IPS-18c (cell line): Measurements from ENCODE around the gene COG1.
A peak's percentile ranks its signal among the peaks of the same experiment; 100 is the strongest.

Experiments
- H3K4me3 ChIP-seq: 2 replicates; pipeline ENCODE4 v1.7.0; 2013; ENCODE audit warnings: low read depth, mild to moderate bottlenecking, low read length, moderate library complexity; ENCODE audit not compliant: insufficient read depth
- H3K9me3 ChIP-seq: one replicate; pipeline ENCODE4 v1.6.1; 2013; ENCODE audit warnings: mild to moderate bottlenecking, low read length, moderate library complexity; ENCODE audit not compliant: control insufficient read depth, insufficient read depth

Gene COG1

DNA sequence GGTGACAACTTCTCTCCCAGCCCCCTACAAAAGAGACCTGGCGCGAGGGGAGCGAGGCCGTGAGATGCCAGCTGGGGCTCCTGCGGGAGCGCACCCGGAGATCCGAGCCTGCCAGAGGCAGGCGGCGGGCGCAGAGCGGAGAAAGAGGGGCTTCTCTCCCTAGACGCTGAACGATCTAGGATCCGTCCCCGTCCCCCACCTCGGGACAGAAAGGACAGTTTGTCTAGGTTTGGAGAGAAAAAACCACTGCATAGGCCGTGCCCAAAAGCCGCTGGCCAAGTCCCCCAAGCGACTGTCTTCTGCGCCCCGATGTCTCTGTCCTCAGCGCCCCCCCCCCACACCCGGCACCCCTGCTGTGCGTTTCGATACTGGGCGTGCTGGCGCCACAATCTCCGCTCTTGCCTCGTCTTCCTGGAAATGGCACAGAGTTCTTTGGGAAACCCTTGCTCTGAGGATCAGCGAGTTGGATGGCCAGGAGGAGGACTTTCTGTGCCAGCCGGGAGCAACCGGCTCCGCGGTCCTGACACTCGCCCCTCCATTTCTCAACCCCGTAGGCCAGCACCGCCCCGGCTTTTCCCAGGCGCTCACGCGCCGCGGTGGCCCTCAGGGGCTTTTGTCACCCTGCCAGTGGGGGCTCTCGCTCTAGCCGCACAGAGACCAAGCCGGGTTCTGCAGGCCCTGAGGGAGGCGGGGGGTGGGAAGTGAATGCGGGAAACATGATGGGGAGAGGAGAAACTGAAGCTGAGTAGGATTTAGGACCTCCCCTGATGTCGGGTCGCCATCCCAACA, 27.0 kb upstream of the COG1 start:
- peak overlapping the region; percentile 64 for H3K4me3 ChIP-seq
- H3K9me3 ChIP-seq: peaks cover 4% of the 10 kb centered on the region

GRCh38 chr17:73166731-73167581, 25.9 kb upstream of the COG1 start:
- H3K9me3 ChIP-seq: peaks cover 4% of the 10 kb centered on the region
- H3K4me3 ChIP-seq: no peak overlapping the region

- Histone ChIP-seq H3K9me3 (peaks cover 4% of the 10 kb centered on the region), H3K4me3 (no peak overlapping the region)
Observed at GRCh38 chr17:73168667-73169066, 24.2 kb upstream of the COG1 start.

DNA sequence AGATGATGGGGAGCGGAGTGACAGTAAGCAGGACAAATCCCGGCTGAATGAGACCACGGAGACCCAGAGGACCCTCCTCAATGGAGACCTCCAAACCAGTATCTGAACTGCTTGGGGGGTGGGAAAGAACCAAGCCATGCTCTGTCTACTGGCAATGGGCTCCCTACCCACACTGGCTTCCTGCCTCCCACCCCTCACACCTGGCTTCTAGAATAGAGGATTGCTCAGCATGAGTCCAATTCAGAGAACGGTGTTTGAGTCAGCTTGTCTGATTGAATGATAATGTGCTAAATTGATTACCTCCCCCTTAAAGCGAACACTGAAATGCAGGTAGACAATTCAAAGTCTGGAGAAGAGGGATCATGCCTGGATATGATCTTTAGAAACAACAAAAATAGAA, 22.5 kb upstream of the COG1 start:
- Histone ChIP-seq H3K9me3 (peaks cover 4% of the 10 kb centered on the region), H3K4me3 (no peak overlapping the region)

- peaks cover 4% of the 10 kb centered on the region for H3K9me3 ChIP-seq
- no peak overlapping the region for H3K4me3 ChIP-seq
Observed at GRCh38 chr17:73172252-73172651, 20.6 kb upstream of the COG1 start.

GRCh38 chr17:73174126-73174525, 18.7 kb upstream of the COG1 start:
- peaks cover 4% of the 10 kb centered on the region for H3K9me3 ChIP-seq

DNA sequence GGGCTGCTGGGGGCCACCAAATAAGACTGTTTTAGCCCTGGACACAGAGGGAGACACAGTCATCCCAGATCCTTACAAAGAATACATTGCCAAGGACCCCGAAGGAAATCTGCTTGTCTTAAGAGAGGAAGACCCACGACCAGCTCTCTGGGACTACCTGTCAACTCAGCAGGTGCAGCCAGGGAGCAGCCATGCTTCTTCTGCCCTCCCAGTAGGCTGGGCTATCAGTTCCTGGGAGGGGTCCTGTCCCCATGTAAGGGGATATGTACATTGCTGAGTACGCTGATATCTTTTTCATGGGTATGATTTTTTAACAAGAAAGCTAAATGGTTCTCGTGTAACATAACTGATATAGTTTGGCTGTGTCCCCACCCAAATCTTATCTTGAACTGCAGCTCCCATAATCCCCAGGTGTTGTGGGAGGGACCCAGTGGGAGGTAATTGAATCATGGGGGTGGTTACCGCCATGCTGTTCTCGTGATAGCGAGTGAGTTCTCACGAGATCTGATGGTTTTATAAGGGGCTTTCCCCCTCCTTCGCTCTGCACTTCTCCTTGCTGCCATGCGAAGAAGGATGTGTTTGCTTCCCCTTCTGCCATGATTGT, 16.8 kb upstream of the COG1 start:
- no peak overlapping the region for H3K4me3 ChIP-seq
- H3K9me3 ChIP-seq: no peaks in the 10 kb centered on the region

More at GRCh38 chr17:73174126-73174525, 18.7 kb upstream of the COG1 start:
- H3K4me3 ChIP-seq: no peak overlapping the region

DNA sequence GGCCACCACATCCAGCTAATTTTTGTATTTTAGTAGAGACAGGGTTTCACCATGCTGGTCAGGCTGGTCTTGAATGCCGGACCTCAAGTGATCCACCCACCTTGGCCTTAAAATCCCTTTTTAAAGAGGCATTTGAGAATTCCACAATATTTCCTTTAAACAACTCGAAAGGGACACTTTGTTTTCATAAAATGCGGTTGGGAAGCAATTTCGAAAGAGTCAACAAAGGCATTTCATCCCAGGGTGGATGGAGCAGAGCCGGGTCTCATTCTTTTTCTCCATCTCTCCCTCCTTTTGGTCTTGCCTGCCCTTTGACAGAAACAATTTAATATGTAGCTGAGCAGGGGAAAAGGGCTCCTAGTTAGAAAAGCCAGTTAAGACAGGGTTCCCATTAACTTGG, 13.5 kb upstream of the COG1 start:
- H3K9me3 ChIP-seq: no peaks in the 10 kb centered on the region
- no peak overlapping the region for H3K4me3 ChIP-seq

DNA sequence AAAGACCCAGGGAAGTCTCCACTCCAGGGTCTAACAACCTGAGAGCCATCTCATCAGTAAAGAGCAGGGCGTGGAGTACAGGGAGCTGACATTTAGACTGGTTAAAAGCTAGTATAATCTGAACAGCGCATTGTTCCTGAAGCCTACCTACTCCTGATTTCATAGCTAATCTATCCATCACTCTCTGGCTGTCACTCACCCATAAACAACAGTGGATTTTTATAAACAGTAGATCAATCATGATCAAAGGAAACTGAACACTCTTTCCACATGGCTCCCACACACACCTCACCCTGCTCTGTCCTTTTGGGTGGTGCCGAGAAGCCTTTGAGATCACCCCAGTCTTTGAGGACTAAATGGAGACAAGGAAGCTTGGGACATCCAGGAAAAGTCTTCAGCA, 13.0 kb upstream of the COG1 start:
- no peak overlapping the region for H3K4me3 ChIP-seq
- H3K9me3 ChIP-seq: no peaks in the 10 kb centered on the region

DNA sequence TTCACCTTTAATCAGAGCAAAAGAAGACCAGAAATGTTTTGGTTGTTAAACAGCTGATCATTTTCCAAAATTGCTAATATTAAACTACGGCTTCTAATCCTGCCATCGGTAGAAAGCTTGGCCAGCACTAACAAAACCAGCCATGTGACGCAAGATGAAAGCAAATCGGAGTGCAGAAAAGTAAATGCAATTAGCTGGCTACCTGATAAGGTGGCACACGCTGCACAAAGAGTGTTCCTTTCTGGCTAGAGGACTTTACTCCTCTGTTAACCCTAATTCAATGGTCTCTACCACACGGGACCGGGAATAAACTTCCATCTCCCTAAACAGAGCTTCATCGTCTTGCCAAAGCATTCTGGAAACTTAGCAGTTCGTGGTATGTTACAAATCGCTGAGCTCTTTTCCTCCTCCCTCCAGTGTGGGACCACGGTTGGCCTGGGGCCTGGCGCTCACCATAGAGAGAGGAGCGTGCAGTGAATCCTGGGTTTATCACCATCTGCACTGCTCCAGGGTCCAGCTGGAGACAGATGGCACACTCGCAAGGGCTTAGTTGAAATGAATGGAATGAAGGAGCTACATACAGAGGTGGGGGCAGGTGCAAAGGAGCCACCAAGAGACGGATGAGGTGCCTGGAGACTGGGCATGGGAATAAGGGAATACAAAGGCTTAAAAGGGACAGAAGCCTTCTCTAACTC, 10.1 kb upstream of the COG1 start:
- Histone ChIP-seq H3K4me3 (no peak overlapping the region), H3K9me3 (no peaks in the 10 kb centered on the region)

DNA sequence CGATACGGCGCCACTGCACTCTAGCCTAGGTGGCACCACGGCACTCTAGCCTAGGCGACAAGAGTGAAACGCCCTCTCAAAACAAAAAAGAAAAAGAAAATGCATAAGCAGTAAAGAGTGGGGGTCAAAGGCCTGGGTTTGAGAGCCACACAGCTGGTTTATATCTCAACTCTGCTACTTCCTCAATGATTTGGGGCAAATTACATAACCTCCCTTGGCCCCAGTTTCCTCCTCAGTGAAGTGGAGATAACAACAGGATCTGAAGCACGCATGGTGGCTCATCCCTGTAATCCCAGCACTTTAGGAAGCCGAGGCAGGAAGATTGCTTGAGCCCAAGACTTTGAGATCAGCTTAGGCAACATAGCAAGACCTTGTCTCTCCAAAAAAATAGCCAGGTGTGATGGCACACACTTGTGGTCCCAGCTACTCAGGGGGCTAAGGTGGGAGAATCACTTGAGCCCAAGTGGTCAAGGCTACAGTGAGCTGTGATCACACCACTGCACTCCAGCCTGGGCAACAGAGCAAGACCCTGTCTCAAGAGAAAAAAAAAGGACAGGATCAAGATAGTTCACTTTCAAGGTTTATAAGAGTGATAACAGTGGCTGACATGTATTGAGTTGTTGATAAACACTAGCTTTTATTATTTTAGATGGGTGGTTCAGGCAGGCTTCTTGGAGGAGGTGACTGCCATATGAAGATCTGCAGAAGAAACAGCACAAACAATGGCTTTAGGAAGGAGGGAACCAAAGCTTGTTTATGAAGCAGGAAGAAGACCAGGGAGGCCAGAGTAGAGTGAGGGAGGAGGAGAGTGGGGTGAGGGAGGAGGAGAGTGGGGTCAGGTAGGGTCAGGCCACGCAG, 8.5 kb upstream of the COG1 start:
- no peaks in the 10 kb centered on the region for H3K9me3 ChIP-seq
- H3K4me3 ChIP-seq: no peak overlapping the region

DNA sequence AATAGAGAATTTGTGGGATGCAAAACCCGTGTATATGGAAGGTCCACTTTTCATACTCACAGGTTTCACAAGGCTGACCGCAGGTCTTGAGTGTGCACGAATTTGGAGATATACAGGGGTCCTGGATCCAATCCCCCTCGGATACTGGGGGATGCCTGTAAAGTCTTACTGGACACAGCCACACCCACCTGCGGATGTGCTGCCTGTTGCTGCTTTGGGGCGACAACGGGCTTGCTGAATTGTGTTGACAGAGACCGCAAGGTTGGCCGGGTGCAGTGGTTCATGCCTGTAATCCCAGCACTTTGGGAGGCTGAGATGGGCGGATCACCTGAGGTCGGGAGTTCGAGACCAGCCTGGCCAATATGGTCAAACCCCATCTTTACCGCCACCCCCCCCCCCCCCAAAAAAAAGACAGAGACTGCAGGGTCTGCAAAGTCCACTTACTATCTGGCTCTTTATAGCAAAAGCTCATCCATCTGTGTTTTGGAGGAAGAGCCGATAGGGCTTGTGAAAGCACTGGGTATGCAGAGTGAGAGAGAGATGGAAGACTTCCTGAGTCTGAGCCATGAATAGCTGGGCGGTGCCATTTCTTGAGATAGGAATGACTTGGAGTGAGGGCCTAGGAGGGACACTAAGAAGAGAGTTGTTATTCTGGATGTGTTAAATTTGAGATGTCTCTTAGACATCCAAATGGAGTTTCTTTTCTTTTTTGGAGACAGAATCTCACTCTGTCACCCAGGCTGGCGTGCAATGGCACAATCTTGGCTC, 6.4 kb upstream of the COG1 start:
- Histone ChIP-seq H3K9me3 (no peaks in the 10 kb centered on the region), H3K4me3 (no peak overlapping the region)

DNA sequence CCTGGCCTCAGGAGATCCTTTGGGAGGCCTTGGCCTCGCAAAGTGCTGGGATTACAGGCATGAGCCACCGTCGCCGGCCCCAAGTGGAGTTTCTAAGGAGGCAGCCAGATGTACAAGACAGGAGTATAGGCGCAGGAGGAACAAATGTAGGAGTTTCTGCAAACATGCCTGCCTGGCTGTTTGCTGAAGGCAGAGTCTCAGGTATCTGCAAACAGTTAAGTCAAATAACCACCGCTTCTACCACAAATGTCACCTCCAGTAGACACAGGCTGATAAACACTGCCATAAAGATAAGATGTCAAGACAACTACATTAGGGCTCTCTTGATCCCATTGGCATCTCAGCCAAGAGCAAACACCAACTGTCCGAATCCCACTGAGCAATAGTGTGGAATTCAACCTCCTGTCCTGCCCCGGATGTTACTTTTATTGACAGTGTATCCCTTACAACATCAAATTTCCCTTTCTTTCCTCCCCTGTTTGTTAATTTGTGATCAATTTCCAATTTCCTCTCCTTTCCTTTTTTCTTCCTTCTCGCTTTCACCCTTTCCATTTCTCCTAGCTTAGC, 5.6 kb upstream of the COG1 start:
- no peak overlapping the region for H3K4me3 ChIP-seq
- H3K9me3 ChIP-seq: no peaks in the 10 kb centered on the region

DNA sequence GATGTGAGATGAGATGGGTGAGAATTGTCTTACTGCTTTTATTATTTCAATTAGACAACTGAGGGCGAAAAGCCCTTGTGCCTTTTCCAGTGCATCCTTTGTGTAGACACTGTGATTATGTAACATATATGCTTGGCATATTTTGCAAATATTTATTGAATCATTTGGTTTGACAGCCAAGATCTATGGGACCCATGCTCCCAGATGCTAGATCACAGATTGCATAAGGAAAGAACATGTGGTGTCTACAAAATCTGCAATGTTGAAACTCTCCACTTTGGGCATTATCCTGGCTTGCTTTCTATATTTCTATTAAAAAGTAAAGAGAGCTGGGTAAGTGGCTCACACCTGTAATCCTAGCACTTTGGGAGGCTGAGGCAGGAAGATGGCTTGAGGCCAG, 4.8 kb upstream of the COG1 start:
- no peaks in the 10 kb centered on the region for H3K9me3 ChIP-seq
- H3K4me3 ChIP-seq: no peak overlapping the region

DNA sequence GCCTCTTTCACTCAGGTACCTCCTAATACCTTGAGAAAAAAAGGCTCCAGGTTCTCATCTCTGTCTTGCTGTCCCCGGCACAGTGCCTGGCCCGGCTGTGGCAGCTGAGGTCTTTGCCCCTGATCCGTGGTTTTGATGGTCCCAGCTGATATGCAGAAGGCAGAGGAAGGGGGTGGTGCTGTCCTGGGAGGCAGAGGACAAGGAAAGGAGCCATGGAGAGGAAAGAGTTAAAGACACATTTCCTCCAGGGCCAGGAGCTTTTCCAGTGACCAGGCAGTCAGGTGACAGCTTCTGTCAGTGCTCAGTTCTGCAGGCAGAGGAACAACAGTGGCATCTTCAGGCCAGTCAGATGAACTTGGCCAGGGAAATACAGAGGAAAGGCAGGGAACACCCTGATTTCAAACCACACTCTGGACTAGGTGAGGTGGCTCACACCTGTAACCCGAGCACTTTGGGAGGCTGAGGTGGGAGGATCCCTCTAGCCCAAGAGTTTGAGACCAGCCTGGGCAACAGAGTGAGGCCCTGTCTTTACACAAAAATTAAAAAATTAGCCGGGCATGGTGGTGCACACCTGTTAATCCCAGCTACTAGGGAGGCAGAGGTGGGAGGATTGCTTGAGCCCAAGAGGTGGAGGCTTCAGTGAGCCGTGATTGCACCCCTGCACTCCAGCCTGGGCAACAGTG, 3.3 kb upstream of the COG1 start:
- Histone ChIP-seq H3K4me3 (no peak overlapping the region), H3K9me3 (no peaks in the 10 kb centered on the region)
